ENCODE data around the gene MARCHF3.
A peak's percentile ranks its signal among the peaks of the same experiment; 100 is the strongest.

Gene MARCHF3, protein sequence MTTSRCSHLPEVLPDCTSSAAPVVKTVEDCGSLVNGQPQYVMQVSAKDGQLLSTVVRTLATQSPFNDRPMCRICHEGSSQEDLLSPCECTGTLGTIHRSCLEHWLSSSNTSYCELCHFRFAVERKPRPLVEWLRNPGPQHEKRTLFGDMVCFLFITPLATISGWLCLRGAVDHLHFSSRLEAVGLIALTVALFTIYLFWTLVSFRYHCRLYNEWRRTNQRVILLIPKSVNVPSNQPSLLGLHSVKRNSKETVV

DNA sequence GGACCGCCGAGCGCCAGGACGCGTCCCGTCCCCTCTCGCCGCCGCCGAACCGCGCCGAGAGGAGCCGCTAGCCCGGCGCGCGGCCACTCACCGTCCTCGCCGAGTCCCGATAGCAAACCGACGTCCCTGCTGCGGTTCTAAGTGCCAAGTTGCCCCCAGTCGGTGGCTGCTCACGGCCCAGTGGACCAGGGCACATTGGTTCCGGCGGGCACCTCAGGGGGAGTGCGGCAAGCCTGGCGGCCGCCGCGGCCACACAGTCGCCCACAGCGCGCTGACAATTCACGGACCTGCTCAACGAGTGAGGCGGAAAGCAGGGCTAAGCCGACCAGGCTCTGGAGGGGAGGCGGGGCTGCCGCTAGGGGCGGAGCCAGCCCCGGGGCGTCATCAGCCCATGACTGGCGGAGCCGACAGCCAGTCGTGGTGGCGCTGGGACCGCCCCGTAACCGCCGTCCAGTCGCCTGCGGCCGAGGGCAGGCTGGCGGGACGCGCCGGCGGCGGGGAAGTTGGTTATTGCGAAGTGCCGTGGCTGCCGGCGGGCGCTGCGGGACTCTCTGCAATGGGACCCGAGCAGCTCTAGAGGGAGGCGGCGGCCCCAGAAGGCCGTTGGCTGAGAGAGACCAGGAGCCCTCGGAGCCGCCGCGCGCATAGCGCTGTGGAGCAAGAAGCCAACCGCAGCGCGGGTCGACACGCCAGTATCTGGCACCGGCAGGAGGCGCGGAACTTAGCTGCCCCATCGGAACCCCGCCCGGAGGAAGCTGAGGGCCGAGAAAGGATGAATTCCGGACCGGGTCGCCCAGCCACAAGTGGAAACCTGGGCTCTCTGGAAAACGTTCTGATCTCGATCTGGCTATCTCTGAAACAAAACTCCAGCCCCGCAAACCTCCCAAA, at the start of gene MARCHF3:
Gene MARCHF3 (minus strand): TSS at position 300 of the 888 bp plus-strand sequence. CDS start 112,387 bp downstream, outside the sequence.
- H3K27me3 ChIP-seq (ENCODE audit: insufficient read depth, low read length) = no peaks in the 10 kb centered on the region
- H3K79me2 ChIP-seq (ENCODE audit: control insufficient read depth, insufficient read depth, low read length, unreplicated experiment) = no peaks in the 10 kb centered on the region
- no peaks in the 10 kb centered on the region for H3K36me3 ChIP-seq (ENCODE audit: insufficient read depth, low read length)
- peaks cover 9% of the 10 kb centered on the region for H3K4me1 ChIP-seq (ENCODE audit: control insufficient read depth, insufficient read depth, low read length, unreplicated experiment)
- H2AFZ ChIP-seq (ENCODE audit: low read length, unreplicated experiment) = peak within 1 kb of the TSS; percentile 93
- H3K4me3 ChIP-seq (ENCODE audit: low read depth, low read length) = peak within 1 kb of the TSS; percentile 85
- peak within 1 kb of the TSS; percentile 27; the same call in 1 of the 2 replicates for H3K27ac ChIP-seq (ENCODE audit: low read depth, low read length)

- H3K27ac ChIP-seq (ENCODE audit: low read depth, low read length) = no peak overlapping the region
- no peak overlapping the region for H2AFZ ChIP-seq (ENCODE audit: low read length, unreplicated experiment)
- H3K36me3 ChIP-seq (ENCODE audit: insufficient read depth, low read length) = no peaks in the 10 kb centered on the region
- H3K4me3 ChIP-seq (ENCODE audit: low read depth, low read length) = no peak overlapping the region
- H3K4me1 ChIP-seq (ENCODE audit: control insufficient read depth, insufficient read depth, low read length, unreplicated experiment) = peaks cover 17% of the 10 kb centered on the region
- no peaks in the 10 kb centered on the region for H3K79me2 ChIP-seq (ENCODE audit: control insufficient read depth, insufficient read depth, low read length, unreplicated experiment)
- no peaks in the 10 kb centered on the region for H3K27me3 ChIP-seq (ENCODE audit: insufficient read depth, low read length)
Observed at GRCh38 chr5:127079994-127080491, 49.7 kb upstream of the MARCHF3 start.

DNA sequence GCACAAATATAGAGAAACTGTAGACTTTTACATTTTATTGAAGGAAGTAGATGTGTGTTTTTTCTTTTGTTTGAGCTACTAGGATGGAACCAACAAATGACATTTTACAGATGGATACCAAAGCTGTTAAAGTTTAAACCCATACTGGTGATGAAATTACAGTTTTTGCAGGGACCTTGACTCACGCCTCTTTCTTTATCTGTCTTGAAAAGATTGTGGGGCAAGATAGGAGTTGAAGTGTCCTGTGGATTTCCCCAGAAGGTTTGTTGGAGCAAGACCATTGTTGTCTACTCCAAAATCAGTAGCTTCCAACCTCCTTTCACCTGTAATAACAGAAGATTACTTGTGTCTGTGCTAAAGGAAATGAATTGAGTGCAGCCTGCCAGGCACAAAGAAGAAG, 47.0 kb upstream of the MARCHF3 start:
- H2AFZ ChIP-seq (ENCODE audit: low read length, unreplicated experiment) = no peak overlapping the region
- H3K27ac ChIP-seq (ENCODE audit: low read depth, low read length) = 0 out of 2 replicates have a peak overlapping the region, but pooled peaks have one; percentile 13
- H3K4me1 ChIP-seq (ENCODE audit: control insufficient read depth, insufficient read depth, low read length, unreplicated experiment) = peaks cover 20% of the 10 kb centered on the region
- no peak overlapping the region for H3K4me3 ChIP-seq (ENCODE audit: low read depth, low read length)
- no peaks in the 10 kb centered on the region for H3K36me3 ChIP-seq (ENCODE audit: insufficient read depth, low read length)
- no peaks in the 10 kb centered on the region for H3K79me2 ChIP-seq (ENCODE audit: control insufficient read depth, insufficient read depth, low read length, unreplicated experiment)
- H3K27me3 ChIP-seq (ENCODE audit: insufficient read depth, low read length) = no peaks in the 10 kb centered on the region

- Histone ChIP-seq H3K4me3 (ENCODE audit: low read depth, low read length) (no peak overlapping the region), H3K4me1 (ENCODE audit: control insufficient read depth, insufficient read depth, low read length, unreplicated experiment) (peaks cover 20% of the 10 kb centered on the region), H3K36me3 (ENCODE audit: insufficient read depth, low read length) (no peaks in the 10 kb centered on the region), H2AFZ (ENCODE audit: low read length, unreplicated experiment) (peak overlapping the region; percentile 39), H3K27ac (ENCODE audit: low read depth, low read length) (0 out of 2 replicates have a peak overlapping the region, but pooled peaks have one; percentile 13), H3K79me2 (ENCODE audit: control insufficient read depth, insufficient read depth, low read length, unreplicated experiment) (no peaks in the 10 kb centered on the region), H3K27me3 (ENCODE audit: insufficient read depth, low read length) (no peaks in the 10 kb centered on the region)
Observed at GRCh38 chr5:127076315-127077129, 46.2 kb upstream of the MARCHF3 start.

GRCh38 chr5:127074466-127074865, 44.1 kb upstream of the MARCHF3 start:
- H3K79me2 ChIP-seq (ENCODE audit: control insufficient read depth, insufficient read depth, low read length, unreplicated experiment) = no peaks in the 10 kb centered on the region
- H3K27ac ChIP-seq (ENCODE audit: low read depth, low read length) = no peak overlapping the region
- H3K27me3 ChIP-seq (ENCODE audit: insufficient read depth, low read length) = no peaks in the 10 kb centered on the region
- H3K36me3 ChIP-seq (ENCODE audit: insufficient read depth, low read length) = no peaks in the 10 kb centered on the region
- H2AFZ ChIP-seq (ENCODE audit: low read length, unreplicated experiment) = no peak overlapping the region
- peaks cover 20% of the 10 kb centered on the region for H3K4me1 ChIP-seq (ENCODE audit: control insufficient read depth, insufficient read depth, low read length, unreplicated experiment)
- H3K4me3 ChIP-seq (ENCODE audit: low read depth, low read length) = no peak overlapping the region

DNA sequence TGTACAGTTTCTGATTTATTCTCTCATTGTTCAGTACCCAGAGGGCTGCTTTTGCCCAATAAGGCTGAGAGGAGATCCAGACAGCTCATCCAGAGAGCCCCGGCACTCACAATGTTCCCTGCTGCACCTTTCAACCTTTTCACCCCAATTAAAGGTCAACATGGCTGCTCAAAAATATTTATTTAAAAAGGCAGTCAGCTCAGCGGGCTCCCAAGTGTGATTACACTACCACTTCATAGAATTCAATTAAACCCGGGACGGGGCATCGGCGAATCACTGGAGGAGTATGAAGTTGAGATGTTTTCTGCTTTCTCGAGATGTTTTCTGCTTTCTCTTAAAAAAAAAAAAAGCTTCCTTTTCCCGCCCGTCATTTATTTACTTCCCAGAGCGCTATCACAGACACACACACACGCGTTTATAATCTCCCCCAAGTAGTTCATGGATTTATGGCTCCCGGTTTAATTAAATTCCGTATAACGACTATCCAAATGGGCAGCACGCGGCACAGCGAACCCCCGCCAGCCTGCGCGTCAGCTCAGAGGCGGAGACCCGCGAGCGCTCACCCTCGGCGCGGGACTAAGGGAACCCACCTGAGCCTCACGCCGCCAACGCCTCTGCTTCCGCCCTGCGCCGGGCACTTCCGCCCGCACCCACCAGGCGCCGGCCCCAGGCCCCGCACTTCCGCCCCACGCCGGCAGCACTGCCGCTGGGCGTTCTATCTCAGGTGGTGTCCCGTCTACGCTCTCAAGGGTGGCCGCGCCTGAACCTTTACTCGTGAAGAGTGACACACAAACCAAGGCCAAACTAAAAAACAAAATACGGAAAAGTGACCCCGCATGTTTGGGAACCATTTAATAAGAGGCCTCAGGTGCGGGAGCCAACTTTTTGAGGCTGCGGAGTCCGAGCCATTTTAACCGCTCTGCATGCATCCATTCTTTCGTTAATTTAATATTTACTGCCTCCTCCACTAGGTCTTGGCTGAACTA, 42.8 kb upstream of the MARCHF3 start, which contains the start of gene C5orf63:
Gene C5orf63 (minus strand): TSS at position 642 of the 986 bp plus-strand sequence. CDS start 14,507 bp downstream, outside the sequence.
- peaks cover 33% of the 10 kb centered on the region for H3K4me1 ChIP-seq (ENCODE audit: control insufficient read depth, insufficient read depth, low read length, unreplicated experiment)
- peak within 1 kb of the TSS; percentile 78 for H3K4me3 ChIP-seq (ENCODE audit: low read depth, low read length)
- peak within 1 kb of the TSS; percentile 93 for H2AFZ ChIP-seq (ENCODE audit: low read length, unreplicated experiment)
- H3K27me3 ChIP-seq (ENCODE audit: insufficient read depth, low read length) = no peaks in the 10 kb centered on the region
- H3K36me3 ChIP-seq (ENCODE audit: insufficient read depth, low read length) = no peaks in the 10 kb centered on the region
- no peak within 1 kb of the TSS for H3K27ac ChIP-seq (ENCODE audit: low read depth, low read length)
- no peaks in the 10 kb centered on the region for H3K79me2 ChIP-seq (ENCODE audit: control insufficient read depth, insufficient read depth, low read length, unreplicated experiment)

DNA sequence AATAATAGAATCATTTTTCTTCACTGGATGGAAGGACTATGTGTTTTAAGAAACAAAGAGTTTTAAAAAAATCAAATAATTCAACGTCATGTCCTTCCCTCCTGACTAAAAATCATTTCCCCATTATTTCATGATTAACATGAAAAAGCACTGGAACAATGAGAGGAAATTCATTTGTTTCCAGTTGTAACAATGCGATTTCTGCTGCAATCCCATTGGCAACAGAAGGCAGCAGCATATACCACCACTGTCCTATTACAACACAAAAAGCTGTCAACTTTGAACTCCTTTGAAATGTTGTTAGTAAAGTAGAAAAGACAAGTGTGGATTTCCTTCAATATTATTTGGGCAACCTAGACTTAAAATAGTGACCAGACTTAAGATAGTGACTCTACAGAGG, 39.9 kb upstream of the MARCHF3 start:
- H3K79me2 ChIP-seq (ENCODE audit: control insufficient read depth, insufficient read depth, low read length, unreplicated experiment) = no peaks in the 10 kb centered on the region
- H3K4me1 ChIP-seq (ENCODE audit: control insufficient read depth, insufficient read depth, low read length, unreplicated experiment) = peaks cover 18% of the 10 kb centered on the region
- H2AFZ ChIP-seq (ENCODE audit: low read length, unreplicated experiment) = no peak overlapping the region
- H3K36me3 ChIP-seq (ENCODE audit: insufficient read depth, low read length) = no peaks in the 10 kb centered on the region
- H3K27me3 ChIP-seq (ENCODE audit: insufficient read depth, low read length) = no peaks in the 10 kb centered on the region
- no peak overlapping the region for H3K4me3 ChIP-seq (ENCODE audit: low read depth, low read length)
- H3K27ac ChIP-seq (ENCODE audit: low read depth, low read length) = no peak overlapping the region

DNA sequence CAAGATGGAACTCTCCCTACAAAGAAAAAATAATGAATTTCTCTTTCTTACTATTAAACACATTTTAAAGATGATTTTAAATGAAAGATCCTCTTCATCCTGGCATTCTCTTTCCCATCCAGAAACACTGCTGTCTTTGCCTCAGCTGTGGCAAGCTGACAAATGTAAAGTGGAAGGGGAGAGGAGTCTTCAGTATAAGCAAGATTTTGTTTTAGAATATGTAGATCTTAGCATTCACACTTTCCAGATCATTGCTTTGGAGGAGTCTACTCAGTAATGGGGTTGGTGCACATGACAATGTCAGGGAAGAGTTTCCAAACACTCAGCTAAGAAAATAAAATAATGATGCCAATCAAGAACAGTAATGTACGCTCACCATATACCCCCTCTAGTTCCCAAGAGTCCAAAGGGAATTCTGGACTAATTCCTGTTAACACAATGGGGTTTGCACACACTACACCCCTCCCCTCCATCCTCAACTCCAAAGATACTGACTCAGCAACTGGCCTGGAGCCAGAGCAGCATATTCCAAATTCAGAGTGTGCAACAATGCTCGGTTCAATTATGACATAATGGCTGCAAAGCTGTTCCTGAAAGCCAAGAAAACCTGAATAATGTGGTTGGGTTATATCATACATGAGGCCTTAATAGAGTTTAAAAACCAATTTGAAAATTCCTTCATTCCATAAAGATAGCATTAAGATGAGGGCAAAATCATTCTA, 38.3 kb upstream of the MARCHF3 start:
- H3K36me3 ChIP-seq (ENCODE audit: insufficient read depth, low read length) = no peaks in the 10 kb centered on the region
- H3K79me2 ChIP-seq (ENCODE audit: control insufficient read depth, insufficient read depth, low read length, unreplicated experiment) = no peaks in the 10 kb centered on the region
- no peak overlapping the region for H2AFZ ChIP-seq (ENCODE audit: low read length, unreplicated experiment)
- no peak overlapping the region for H3K27ac ChIP-seq (ENCODE audit: low read depth, low read length)
- H3K27me3 ChIP-seq (ENCODE audit: insufficient read depth, low read length) = no peaks in the 10 kb centered on the region
- no peak overlapping the region for H3K4me3 ChIP-seq (ENCODE audit: low read depth, low read length)
- H3K4me1 ChIP-seq (ENCODE audit: control insufficient read depth, insufficient read depth, low read length, unreplicated experiment) = peaks cover 18% of the 10 kb centered on the region

DNA sequence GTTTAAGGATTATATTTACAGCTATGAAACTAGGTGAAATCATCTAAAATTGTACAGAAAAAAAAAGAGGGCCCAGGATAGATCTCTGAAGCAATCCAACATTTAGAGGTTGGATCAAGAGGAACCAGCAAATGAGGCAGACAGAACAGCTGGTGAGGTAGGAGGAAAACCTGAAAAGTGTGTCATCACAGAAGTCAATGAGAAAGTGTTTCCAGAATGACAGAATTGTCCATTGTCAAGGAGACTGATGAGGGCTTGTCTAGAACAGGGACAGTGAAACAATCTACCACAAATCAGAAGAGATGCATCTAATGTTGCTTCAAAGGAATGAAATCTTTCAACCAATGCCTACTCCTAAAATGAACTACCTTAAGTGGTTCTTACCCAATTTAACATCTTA, 36.4 kb upstream of the MARCHF3 start:
- H3K27me3 ChIP-seq (ENCODE audit: insufficient read depth, low read length) = no peaks in the 10 kb centered on the region
- H3K4me1 ChIP-seq (ENCODE audit: control insufficient read depth, insufficient read depth, low read length, unreplicated experiment) = peaks cover 15% of the 10 kb centered on the region
- H2AFZ ChIP-seq (ENCODE audit: low read length, unreplicated experiment) = no peak overlapping the region
- H3K36me3 ChIP-seq (ENCODE audit: insufficient read depth, low read length) = no peaks in the 10 kb centered on the region
- H3K27ac ChIP-seq (ENCODE audit: low read depth, low read length) = no peak overlapping the region
- no peaks in the 10 kb centered on the region for H3K79me2 ChIP-seq (ENCODE audit: control insufficient read depth, insufficient read depth, low read length, unreplicated experiment)
- no peak overlapping the region for H3K4me3 ChIP-seq (ENCODE audit: low read depth, low read length)

Measured in ACC112 (cell line).